ENCODE measurements around the gene DISC1.
"Not testable (repeated sequence)": the region's sequence is repeated elsewhere in the genome, so short reads cannot be mapped to it uniquely, and the experiment has no call there.

DISC1 gene

DNA sequence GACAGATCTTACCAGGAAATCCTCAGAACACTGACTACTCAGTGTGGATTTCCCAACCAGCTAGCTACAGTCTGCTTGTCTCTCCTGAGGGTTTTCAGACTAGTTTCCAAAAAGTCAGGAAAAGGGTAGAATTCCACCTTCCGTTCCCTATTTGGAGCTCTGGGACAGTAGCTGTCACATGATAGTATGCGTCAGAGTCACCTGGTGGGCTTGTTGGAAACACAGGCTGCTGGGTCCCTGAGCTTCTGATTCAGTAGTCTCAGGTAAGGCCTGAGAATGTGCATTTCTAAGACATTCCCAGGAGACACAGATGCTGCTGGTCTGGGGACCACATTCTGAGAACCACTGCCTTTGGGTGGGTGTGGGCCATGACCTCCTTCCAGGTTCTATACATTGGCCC is 272.5 kb downstream of the DISC1 start:
- H3K36me3 ChIP-seq (replicated peaks in 1 of 2; ENCODE audit: control insufficient read depth in 2 of 2, insufficient read depth in 2 of 2, low read length in 2 of 2): no peaks in the 10 kb centered on the region
- no peak for DNase-seq (ENCODE audit: low spot score)
- no peak overlapping the region for H3K9ac ChIP-seq (ENCODE audit: low read depth, low read length, poor library complexity)
- no peak overlapping the region for H3K4ac ChIP-seq (ENCODE audit: low read length)
- no peak overlapping the region for H3K23ac ChIP-seq (ENCODE audit: low read depth, low read length, poor library complexity)
- peaks cover 0 to 5% of the 10 kb centered on the region in 2 donors for H3K9me3 ChIP-seq (replicated peaks in 1 of 2; ENCODE audit: control insufficient read depth in 2 of 2, insufficient read depth in 1 of 2, low read depth in 1 of 2, low read length in 2 of 2)
- no peak overlapping the region for H3K4me2 ChIP-seq (ENCODE audit: insufficient read depth, low read length, poor library complexity, severe bottlenecking)
- H2AFZ ChIP-seq (ENCODE audit: low read length): no peak overlapping the region
- H2BK120ac ChIP-seq (ENCODE audit: low read depth, low read length): no peak overlapping the region
- H2AK5ac ChIP-seq (ENCODE audit: low read depth, low read length): no peak overlapping the region
- H4K91ac ChIP-seq (ENCODE audit: low read depth, low read length, poor library complexity): no peak overlapping the region
- no peak overlapping the region for H2BK15ac ChIP-seq (ENCODE audit: low read length)
- H3K4me3 ChIP-seq (ENCODE audit: low read length in 2 of 2): no peak overlapping the region
- peaks cover 7 to 25% of the 10 kb centered on the region in 2 donors for H3K4me1 ChIP-seq (ENCODE audit: control insufficient read depth in 2 of 2, insufficient read depth in 1 of 2, low read depth in 1 of 2, low read length in 2 of 2)
- H3K79me1 ChIP-seq (ENCODE audit: low read depth, low read length): no peaks in the 10 kb centered on the region
- no peaks in the 10 kb centered on the region for H3K27me3 ChIP-seq (ENCODE audit: control insufficient read depth in 3 of 3, insufficient read depth in 3 of 3, low read depth in 1 of 3, low read length in 3 of 3)
- no peak overlapping the region for H3K14ac ChIP-seq (ENCODE audit: low read length)
- no peak overlapping the region for H4K8ac ChIP-seq (ENCODE audit: low read depth, low read length)
- H3K27ac ChIP-seq (replicated peaks; ENCODE audit: low read length): no peak overlapping the region
- no peak overlapping the region for H2BK12ac ChIP-seq (ENCODE audit: low read length)
- H3K18ac ChIP-seq (ENCODE audit: low read length): no peak overlapping the region
- WGBS, 2 donors (ENCODE audit: extremely low coverage in 2 of 2, insufficient read length in 2 of 2, insufficient replicate concordance in 1 of 2): no CpG with 5 or more reads among the region's 2 CpGs
- no peak overlapping the region for H2BK5ac ChIP-seq (ENCODE audit: low read length)

DNA sequence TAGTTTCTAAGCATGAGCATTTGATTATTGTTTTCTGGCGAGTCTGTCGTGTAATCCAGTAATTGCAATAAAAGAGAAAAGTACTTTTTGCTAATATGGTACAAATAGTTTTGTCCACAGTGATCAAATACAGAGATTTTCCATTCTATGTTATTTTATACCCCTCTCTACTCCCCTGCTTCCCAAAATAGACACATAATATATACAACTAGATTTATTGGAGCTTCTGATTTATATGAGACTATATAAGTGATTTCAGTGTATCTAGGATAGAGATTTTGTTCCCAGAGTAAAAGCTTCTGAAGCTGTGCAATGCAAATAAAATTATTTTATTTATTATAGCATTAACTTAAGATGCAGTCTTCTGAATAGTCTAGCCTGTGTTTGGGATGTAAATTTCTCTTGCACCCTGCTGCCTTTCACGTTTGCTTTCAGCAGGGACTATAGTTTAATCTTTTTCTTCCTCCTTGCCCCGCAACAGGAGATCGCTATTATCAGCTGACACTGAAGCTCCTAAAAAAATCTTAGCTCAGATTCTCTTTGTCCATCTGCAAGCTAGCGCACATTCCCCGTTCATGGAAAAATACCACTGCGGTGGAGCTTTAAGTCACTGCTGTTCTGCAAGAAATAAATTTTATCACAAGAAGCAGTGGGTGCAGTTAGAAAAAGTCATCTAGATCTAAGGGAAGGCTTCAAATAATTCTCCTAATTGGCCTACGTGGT is 273.3 kb downstream of the DISC1 start:
- Histone ChIP-seq H2BK15ac (ENCODE audit: low read length) (no peak overlapping the region), H2BK5ac (ENCODE audit: low read length) (no peak overlapping the region), H3K4ac (ENCODE audit: low read length) (no peak overlapping the region), H3K18ac (ENCODE audit: low read length) (no peak overlapping the region), H2AFZ (ENCODE audit: low read length) (peak overlapping the region; percentile 17), H3K4me2 (ENCODE audit: insufficient read depth, low read length, poor library complexity, severe bottlenecking) (peak overlapping the region; percentile 26), H3K27me3 (ENCODE audit: control insufficient read depth in 3 of 3, insufficient read depth in 3 of 3, low read depth in 1 of 3, low read length in 3 of 3) (no peaks in the 10 kb centered on the region), H2BK120ac (ENCODE audit: low read depth, low read length) (no peak overlapping the region), H4K8ac (ENCODE audit: low read depth, low read length) (no peak overlapping the region), H3K27ac (replicated peaks; ENCODE audit: low read length) (peak overlapping the region; percentile 13), H3K9me3 (replicated peaks in 1 of 2; ENCODE audit: control insufficient read depth in 2 of 2, insufficient read depth in 1 of 2, low read depth in 1 of 2, low read length in 2 of 2) (peaks cover 0 to 13% of the 10 kb centered on the region in 2 donors), H3K36me3 (replicated peaks in 1 of 2; ENCODE audit: control insufficient read depth in 2 of 2, insufficient read depth in 2 of 2, low read length in 2 of 2) (no peaks in the 10 kb centered on the region), H3K14ac (ENCODE audit: low read length) (no peak overlapping the region), H2BK12ac (ENCODE audit: low read length) (no peak overlapping the region), H4K91ac (ENCODE audit: low read depth, low read length, poor library complexity) (no peak overlapping the region), H3K4me1 (ENCODE audit: control insufficient read depth in 2 of 2, insufficient read depth in 1 of 2, low read depth in 1 of 2, low read length in 2 of 2) (peaks cover 7 to 25% of the 10 kb centered on the region in 2 donors), H2AK5ac (ENCODE audit: low read depth, low read length) (no peak overlapping the region), H3K4me3 (ENCODE audit: low read length in 2 of 2) (no peak overlapping the region), H3K23ac (ENCODE audit: low read depth, low read length, poor library complexity) (no peak overlapping the region), H3K79me1 (ENCODE audit: low read depth, low read length) (no peaks in the 10 kb centered on the region), H3K9ac (ENCODE audit: low read depth, low read length, poor library complexity) (no peak overlapping the region)
- WGBS, 2 donors (ENCODE audit: extremely low coverage in 2 of 2, insufficient read length in 2 of 2, insufficient replicate concordance in 1 of 2): no CpG with 5 or more reads among the region's 9 CpGs
- peak; percentile 27 for DNase-seq (ENCODE audit: low spot score)

DNA sequence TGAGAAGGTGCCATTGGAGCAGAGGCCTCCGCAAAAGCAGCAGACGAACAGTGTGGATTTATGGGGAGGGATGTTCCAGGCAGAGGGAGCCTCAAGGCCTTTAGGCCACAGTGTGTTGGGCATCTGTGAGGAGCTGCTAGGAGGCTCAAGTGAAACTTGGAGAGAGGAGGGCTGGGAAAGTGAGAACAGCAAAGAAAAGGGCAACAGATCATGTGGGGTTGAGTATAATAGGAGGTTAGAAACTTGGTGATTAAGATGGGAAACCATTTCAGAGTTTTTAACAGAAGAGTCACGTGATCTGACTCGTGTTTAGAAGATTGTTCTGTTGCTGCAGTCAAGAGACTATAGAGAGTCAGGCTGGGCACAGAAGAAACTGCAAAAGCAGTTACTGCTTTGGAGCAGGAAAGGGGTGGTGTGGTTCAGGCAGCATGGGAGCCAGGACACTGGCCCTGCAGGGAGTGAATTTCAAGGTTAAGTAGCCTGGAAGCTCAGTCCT is 277.0 kb downstream of the DISC1 start:
- DNase-seq (ENCODE audit: low spot score): no peak
- H2AFZ ChIP-seq (ENCODE audit: low read length): no peak overlapping the region
- no peak overlapping the region for H2BK120ac ChIP-seq (ENCODE audit: low read depth, low read length)
- no CpG with 5 or more reads among the region's 4 CpGs for WGBS, 2 donors (ENCODE audit: extremely low coverage in 2 of 2, insufficient read length in 2 of 2, insufficient replicate concordance in 1 of 2)
- no peak overlapping the region for H3K4me3 ChIP-seq (ENCODE audit: low read length in 2 of 2)
- no peak overlapping the region for H2AK5ac ChIP-seq (ENCODE audit: low read depth, low read length)
- H3K9ac ChIP-seq (ENCODE audit: low read depth, low read length, poor library complexity): no peak overlapping the region
- H3K4ac ChIP-seq (ENCODE audit: low read length): no peak overlapping the region
- H3K27me3 ChIP-seq (ENCODE audit: control insufficient read depth in 3 of 3, insufficient read depth in 3 of 3, low read depth in 1 of 3, low read length in 3 of 3): no peaks in the 10 kb centered on the region
- H3K23ac ChIP-seq (ENCODE audit: low read depth, low read length, poor library complexity): no peak overlapping the region
- H2BK15ac ChIP-seq (ENCODE audit: low read length): no peak overlapping the region
- H3K36me3 ChIP-seq (replicated peaks in 1 of 2; ENCODE audit: control insufficient read depth in 2 of 2, insufficient read depth in 2 of 2, low read length in 2 of 2): no peaks in the 10 kb centered on the region
- no peak overlapping the region for H3K18ac ChIP-seq (ENCODE audit: low read length)
- peaks cover 0 to 23% of the 10 kb centered on the region in 2 donors for H3K9me3 ChIP-seq (replicated peaks in 1 of 2; ENCODE audit: control insufficient read depth in 2 of 2, insufficient read depth in 1 of 2, low read depth in 1 of 2, low read length in 2 of 2)
- peaks cover 7 to 25% of the 10 kb centered on the region in 2 donors for H3K4me1 ChIP-seq (ENCODE audit: control insufficient read depth in 2 of 2, insufficient read depth in 1 of 2, low read depth in 1 of 2, low read length in 2 of 2)
- no peak overlapping the region for H2BK5ac ChIP-seq (ENCODE audit: low read length)
- H3K14ac ChIP-seq (ENCODE audit: low read length): no peak overlapping the region
- no peak overlapping the region for H4K8ac ChIP-seq (ENCODE audit: low read depth, low read length)
- no peak overlapping the region for H3K27ac ChIP-seq (replicated peaks; ENCODE audit: low read length)
- H4K91ac ChIP-seq (ENCODE audit: low read depth, low read length, poor library complexity): no peak overlapping the region
- no peak overlapping the region for H2BK12ac ChIP-seq (ENCODE audit: low read length)
- H3K4me2 ChIP-seq (ENCODE audit: insufficient read depth, low read length, poor library complexity, severe bottlenecking): no peak overlapping the region
- H3K79me1 ChIP-seq (ENCODE audit: low read depth, low read length): no peaks in the 10 kb centered on the region

DNA sequence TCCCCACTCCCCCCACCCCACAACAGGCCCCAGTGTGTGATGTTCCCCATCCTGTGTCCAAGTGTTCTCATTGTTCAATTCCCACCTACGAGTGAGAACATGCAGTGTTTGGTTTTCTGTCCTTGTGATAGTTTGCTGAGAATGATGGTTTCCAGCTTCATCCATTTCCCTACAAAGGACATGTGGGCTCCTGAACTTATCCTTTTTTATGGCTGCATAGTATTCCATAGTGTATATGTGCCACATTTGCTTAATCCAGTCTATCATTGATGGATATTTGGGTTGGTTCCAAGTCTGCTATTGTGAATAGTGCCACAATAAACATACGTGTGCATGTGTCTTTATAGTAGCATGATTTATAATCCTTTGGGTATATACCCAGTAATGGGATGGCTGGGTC is 280.7 kb downstream of the DISC1 start:
- not testable (repeated sequence) for H3K27me3 ChIP-seq (ENCODE audit: control insufficient read depth in 3 of 3, insufficient read depth in 3 of 3, low read depth in 1 of 3, low read length in 3 of 3); H3K18ac ChIP-seq (ENCODE audit: low read length); H3K4ac ChIP-seq (ENCODE audit: low read length); H4K8ac ChIP-seq (ENCODE audit: low read depth, low read length); H3K79me1 ChIP-seq (ENCODE audit: low read depth, low read length); DNase-seq (ENCODE audit: low spot score); H3K36me3 ChIP-seq (replicated peaks in 1 of 2; ENCODE audit: control insufficient read depth in 2 of 2, insufficient read depth in 2 of 2, low read length in 2 of 2); H2AK5ac ChIP-seq (ENCODE audit: low read depth, low read length); H3K14ac ChIP-seq (ENCODE audit: low read length); H2BK120ac ChIP-seq (ENCODE audit: low read depth, low read length); H3K23ac ChIP-seq (ENCODE audit: low read depth, low read length, poor library complexity); H3K4me3 ChIP-seq (ENCODE audit: low read length in 2 of 2); H4K91ac ChIP-seq (ENCODE audit: low read depth, low read length, poor library complexity); H3K9ac ChIP-seq (ENCODE audit: low read depth, low read length, poor library complexity); H2BK15ac ChIP-seq (ENCODE audit: low read length); H3K4me1 ChIP-seq (ENCODE audit: control insufficient read depth in 2 of 2, insufficient read depth in 1 of 2, low read depth in 1 of 2, low read length in 2 of 2); H3K27ac ChIP-seq (replicated peaks; ENCODE audit: low read length); H2BK12ac ChIP-seq (ENCODE audit: low read length); H3K4me2 ChIP-seq (ENCODE audit: insufficient read depth, low read length, poor library complexity, severe bottlenecking); H2BK5ac ChIP-seq (ENCODE audit: low read length); H2AFZ ChIP-seq (ENCODE audit: low read length)
- peaks cover 0 to 23% of the 10 kb centered on the region in 2 donors for H3K9me3 ChIP-seq (replicated peaks in 1 of 2; ENCODE audit: control insufficient read depth in 2 of 2, insufficient read depth in 1 of 2, low read depth in 1 of 2, low read length in 2 of 2)
- WGBS, 2 donors (ENCODE audit: extremely low coverage in 2 of 2, insufficient read length in 2 of 2, insufficient replicate concordance in 1 of 2): no CpG with 5 or more reads among the region's 2 CpGs

Measured in neuronal stem cell (in vitro differentiated cells).